HG02798 (cell line): Measurements from ENCODE around the gene ABCC1.
A peak's percentile ranks its signal among the peaks of the same experiment; 100 is the strongest.
"Not testable (repeated sequence)": the region's sequence is repeated elsewhere in the genome, so short reads cannot be mapped to it uniquely, and the experiment has no call there.

ENCODE experiments used
- ATAC-seq: cut with Tn5 transposase; IDR thresholded peaks from one replicate; pipeline ENCODE4 v1.9.1; 2021; ENCODE audit warnings: mild to moderate bottlenecking; ENCODE audit not compliant: unreplicated experiment, poor library complexity

The ABCC1 gene

GRCh38 chr16:15942931-15943690 is 6.3 kb upstream of the ABCC1 start:
- no peak for ATAC-seq

GRCh38 chr16:15946257-15947044 is 3.0 kb upstream of the ABCC1 start:
- no peak for ATAC-seq

- ATAC-seq = no peak
These were observed 1.4 kb upstream of the ABCC1 start for GRCh38 chr16:15947983-15948509.

GRCh38 chr16:15948532-15949209 is 745 bp upstream of the ABCC1 start:
- peak; percentile 35 for ATAC-seq

GRCh38 chr16:15950161-15950854 is 892 bp downstream of the ABCC1 start:
- no peak for ATAC-seq

- ATAC-seq = no peak
These were observed 1.5 kb downstream of the ABCC1 start for GRCh38 chr16:15950869-15951268.

- no peak for ATAC-seq
These were observed 2.4 kb downstream of the ABCC1 start for GRCh38 chr16:15951852-15952251.

GRCh38 chr16:15952265-15952711 is 2.9 kb downstream of the ABCC1 start:
- ATAC-seq = no peak

- no peak for ATAC-seq
These were observed 4.1 kb downstream of the ABCC1 start for GRCh38 chr16:15953477-15953876.

- no peak for ATAC-seq
These were observed 4.8 kb downstream of the ABCC1 start for GRCh38 chr16:15953929-15954813.

- no peak for ATAC-seq
These were observed 5.4 kb downstream of the ABCC1 start for GRCh38 chr16:15954814-15955151.

GRCh38 chr16:15955425-15955824 is 6.0 kb downstream of the ABCC1 start:
- ATAC-seq = no peak

- not testable (repeated sequence) for ATAC-seq
These were observed 6.7 kb downstream of the ABCC1 start for GRCh38 chr16:15956106-15956505.

GRCh38 chr16:15958703-15959348 is 9.4 kb downstream of the ABCC1 start:
- ATAC-seq = no peak

- ATAC-seq = no peak
These were observed 10.9 kb downstream of the ABCC1 start for GRCh38 chr16:15960124-15960971.

GRCh38 chr16:15961060-15961511 is 11.7 kb downstream of the ABCC1 start:
- ATAC-seq = peak; percentile 82

GRCh38 chr16:15961571-15962090 is 12.2 kb downstream of the ABCC1 start:
- ATAC-seq = peak; percentile 36
